PC-3 (cell line): ENCODE measurements around the gene DERL3. TPM values are rescaled to one million over a fixed set of nuclear protein-coding genes. Genes with fewer than 3 reads are reported as not detected.

Experiments used
- ATAC-seq: fragments of 200-7000 bp; cut with Tn5 transposase; 2 replicates; pipeline ENCODE4 v1.9.1; 2020; ENCODE audit warnings: mild to moderate bottlenecking, moderate library complexity
- BruUV-seq: library from RNA; stranded (reverse); fragments of 400-500 nt; replicated peaks from 2 replicates; lab custom pipeline; 2021; lab: Mats Ljungman, UMichigan
- CTCF ChIA-PET: fragments of 300-600 bp; sonication (Branson Sonifier 250); formaldehyde crosslinking; loops from one replicate; lab custom pipeline; 2022; ENCODE audit warnings: antibody characterized with exemption; lab: Charles Lee
- POLR2A ChIA-PET: fragments of 300-600 bp; sonication (Branson Sonifier 250); formaldehyde crosslinking; loops from one replicate; lab custom pipeline; 2022; ENCODE audit warnings: antibody characterized with exemption; ENCODE audit not compliant: unreplicated experiment; lab: Charles Lee
- DNase-seq: peaks from one replicate; pipeline ENCODE4 v3.0.0-alpha.2; 2015
- H2AFZ ChIP-seq: fragments of 300-600 bp; sonication (generic); 2 replicates; pipeline ENCODE4 v1.6.0; 2016; ENCODE audit warnings: antibody characterized with exemption, low read length
- H3F3A ChIP-seq: fragments of 300-600 bp; sonication (generic); one replicate; pipeline ENCODE4 v1.6.0; 2017; ENCODE audit warnings: antibody characterized with exemption, low read length, control low read depth, mild to moderate bottlenecking; ENCODE audit not compliant: unreplicated experiment
- H3K27ac ChIP-seq: fragments of 300-600 bp; sonication (generic); 2 replicates; pipeline ENCODE4 v1.5.1; 2016; ENCODE audit warnings: mild to moderate bottlenecking, low read length
- H3K27me3 ChIP-seq: fragments of 300-600 bp; sonication (generic); 2 replicates; pipeline ENCODE4 v1.6.1; 2016; ENCODE audit warnings: low read length, mixed read lengths
- H3K36me3 ChIP-seq: fragments of 300-600 bp; sonication (generic); 2 replicates; pipeline ENCODE4 v1.6.1; 2016; ENCODE audit warnings: low read depth, mixed run types, low read length, mixed read lengths
- H3K4me1 ChIP-seq: fragments of 300-600 bp; sonication (generic); 2 replicates; pipeline ENCODE4 v1.5.1; 2016; ENCODE audit warnings: low read length; ENCODE audit not compliant: insufficient read depth
- H3K4me2 ChIP-seq: fragments of 300-600 bp; sonication (generic); 2 replicates; pipeline ENCODE4 v1.6.0; 2016; ENCODE audit warnings: low read length
- H3K4me3 ChIP-seq: fragments of 300-600 bp; sonication (generic); 2 replicates; pipeline ENCODE4 v1.5.1; 2016; ENCODE audit warnings: mild to moderate bottlenecking, low read length, mixed read lengths
- H3K79me2 ChIP-seq: fragments of 300-600 bp; sonication (generic); 2 replicates; pipeline ENCODE4 v1.6.1; 2017; ENCODE audit warnings: low read length, mixed read lengths
- H3K9ac ChIP-seq: fragments of 300-600 bp; sonication (generic); 2 replicates; pipeline ENCODE4 v1.6.0; 2016; ENCODE audit warnings: mild to moderate bottlenecking, low read length
- H3K9me2 ChIP-seq: fragments of 300-600 bp; sonication (generic); replicated peaks from 2 replicates; pipeline ENCODE4 v1.6.1; 2016; ENCODE audit warnings: mixed run types, low read length, mixed read lengths
- H3K9me3 ChIP-seq: fragments of 300-600 bp; sonication (generic); 2 replicates; pipeline ENCODE4 v1.6.1; 2016; ENCODE audit warnings: low read length, mixed read lengths
- H4K20me1 ChIP-seq: fragments of 300-600 bp; sonication (generic); 2 replicates; pipeline ENCODE4 v1.6.1; 2016; ENCODE audit warnings: low read length, mixed read lengths
- CTCF ChIP-seq: fragments of 300-600 bp; sonication (generic); conservative IDR thresholded peaks from 2 replicates; pipeline ENCODE4 v1.5.1; 2017; ENCODE audit warnings: antibody characterized with exemption, low read depth, mild to moderate bottlenecking, low read length
- EZH2 ChIP-seq: fragments of 300-600 bp; sonication (generic); IDR thresholded peaks from one replicate; pipeline ENCODE4 v1.6.1; 2017; ENCODE audit warnings: antibody characterized with exemption, mild to moderate bottlenecking, low read length; ENCODE audit not compliant: unreplicated experiment
- EZH2phosphoT487 ChIP-seq: fragments of 300-600 bp; sonication (generic); IDR thresholded peaks from 2 replicates; pipeline ENCODE4 v1.6.1; 2018; ENCODE audit warnings: mild to moderate bottlenecking, antibody characterized with exemption, low read length, borderline replicate concordance
- intact Hi-C: fragments of 100-400 bp; cut with micrococcal nuclease; formaldehyde crosslinking; loops from 2 replicates; pipeline ENCODE4 v1.9.0; 2023
- total RNA-seq: library from RNA; depleted of rRNA; stranded (reverse); fragments of >200 nt; gene quantifications from 2 replicates; pipeline ENCODE4 v1.2.3, GENCODE V29; 2014

The DERL3 gene
- total RNA-seq, 1 experiment from 2014 or later, result not detected

GRCh38 chr22:23847310-23847920 is 8.6 kb upstream of the DERL3 start:
- Histone ChIP-seq H2AFZ (no peak overlapping the region), H3K27ac (no peak overlapping the region), H3K9me2 (no peaks in the 10 kb centered on the region), H3K9ac (no peak overlapping the region), H3K79me2 (no peaks in the 10 kb centered on the region), H3K9me3 (no peaks in the 10 kb centered on the region), H3K4me2 (no peak overlapping the region), H3F3A (no peaks in the 10 kb centered on the region), H3K27me3 (no peaks in the 10 kb centered on the region), H3K4me3 (no peak overlapping the region), H4K20me1 (no peaks in the 10 kb centered on the region), H3K4me1 (no peaks in the 10 kb centered on the region), H3K36me3 (no peaks in the 10 kb centered on the region)
- CTCF ChIA-PET, result no interaction called here
- POLR2A ChIA-PET, result no interaction called here
- no TSS peak for BruUV-seq
- no peak for ATAC-seq
- TF ChIP-seq CTCF (no peak), EZH2phosphoT487 (no peak)
- intact Hi-C loops, result loop anchor here (5.0 kb wide), 2 partner anchors 80 to 305 kb away; partner anchors contain the start of gene CHCHD10
- DNase-seq, result no peak

- H3K4me2 ChIP-seq, result no peak overlapping the region
- BruUV-seq, result no TSS peak
- H3F3A ChIP-seq, result no peaks in the 10 kb centered on the region
- no peak for DNase-seq
- no peak overlapping the region for H3K9ac ChIP-seq
- no peak for TF ChIP-seq CTCF
- TF ChIP-seq EZH2, result no peak
- TF ChIP-seq EZH2phosphoT487, result no peak
- H3K36me3 ChIP-seq, result no peaks in the 10 kb centered on the region
- H3K27me3 ChIP-seq, result no peaks in the 10 kb centered on the region
- POLR2A ChIA-PET, result no interaction called here
- no peaks in the 10 kb centered on the region for H3K9me3 ChIP-seq
- H3K9me2 ChIP-seq, result no peaks in the 10 kb centered on the region
- no peak for ATAC-seq
- CTCF ChIA-PET, result no interaction called here
- H2AFZ ChIP-seq, result no peak overlapping the region
- H3K79me2 ChIP-seq, result no peaks in the 10 kb centered on the region
- intact Hi-C loops, result loop anchor here (5.0 kb wide), 2 partner anchors 79 to 304 kb away; partner anchors contain the start of gene CHCHD10
- H3K4me1 ChIP-seq, result no peaks in the 10 kb centered on the region
- H3K27ac ChIP-seq, result no peak overlapping the region
- H4K20me1 ChIP-seq, result no peaks in the 10 kb centered on the region
- no peak overlapping the region for H3K4me3 ChIP-seq
These were observed 7.3 kb upstream of the DERL3 start for GRCh38 chr22:23846081-23846469.

GRCh38 chr22:23845265-23846080 is 6.7 kb upstream of the DERL3 start:
- BruUV-seq, result no TSS peak
- CTCF ChIA-PET, result no interaction called here
- H3K27ac ChIP-seq, result no peak overlapping the region

More at GRCh38 chr22:23845265-23846080, 6.7 kb upstream of the DERL3 start:
- ATAC-seq, result no peak
- Histone ChIP-seq H3K27me3 (no peaks in the 10 kb centered on the region), H4K20me1 (no peaks in the 10 kb centered on the region), H3K4me2 (no peak overlapping the region), H3K9me2 (no peaks in the 10 kb centered on the region), H3K9ac (no peak overlapping the region), H3K4me1 (no peaks in the 10 kb centered on the region), H3K36me3 (no peaks in the 10 kb centered on the region), H3F3A (no peaks in the 10 kb centered on the region), H3K79me2 (no peaks in the 10 kb centered on the region), H2AFZ (no peak overlapping the region), H3K9me3 (no peaks in the 10 kb centered on the region), H3K4me3 (no peak overlapping the region)
- intact Hi-C loops, result loop anchor here (5.0 kb wide), 2 partner anchors 78 to 303 kb away; partner anchors contain the start of gene CHCHD10
- TF ChIP-seq CTCF (no peak), EZH2 (no peak), EZH2phosphoT487 (no peak)
- DNase-seq, result no peak
- POLR2A ChIA-PET, result no interaction called here
